MCF 10A (cell line): ENCODE data around the gene TCF7. TPM values are rescaled to one million over a fixed set of nuclear protein-coding genes. Genes with fewer than 3 reads are reported as not detected.
"Not testable (repeated sequence)": the region's sequence is repeated elsewhere in the genome, so short reads cannot be mapped to it uniquely, and the experiment has no call there.

ENCODE experiments used
- BruUV-seq: library from RNA; stranded (reverse); fragments of 400-500 nt; replicated peaks from 2 replicates; lab custom pipeline; 2021; lab: Mats Ljungman, UMichigan
- CTCF ChIA-PET: fragments of 300-600 bp; sonication (Branson Sonifier 250); formaldehyde crosslinking; extraction: SDS; loops from one replicate; lab custom pipeline; 2021; ENCODE audit warnings: antibody characterized with exemption, inconsistent platforms; lab: Yijun Ruan, JAX
- POLR2A ChIA-PET: fragments of 300-600, 350-650 bp; sonication (Branson Sonifier 250); formaldehyde crosslinking; extraction: SDS; loops from one replicate; lab custom pipeline; 2020; ENCODE audit warnings: antibody characterized with exemption, inconsistent platforms; lab: Yijun Ruan, JAX
- DNase-seq: peaks from one replicate; pipeline ENCODE4 v3.0.0-alpha.2; 2018; ENCODE audit not compliant: unreplicated experiment
- H3K27ac Mint-ChIP-seq: one replicate; pipeline ENCODE4 v1.8.0; 2022; ENCODE audit warnings: mild to moderate bottlenecking, low read depth, mixed read lengths; ENCODE audit not compliant: unreplicated experiment
- H3K27me3 Mint-ChIP-seq: one replicate; pipeline ENCODE4 v1.8.0; 2022; ENCODE audit warnings: mixed read lengths; ENCODE audit not compliant: insufficient read depth, unreplicated experiment
- H3K36me3 Mint-ChIP-seq: one replicate; pipeline ENCODE4 v1.8.0; 2022; ENCODE audit warnings: mild to moderate bottlenecking, moderate library complexity, mixed read lengths; ENCODE audit not compliant: insufficient read depth, unreplicated experiment
- H3K4me1 Mint-ChIP-seq: one replicate; pipeline ENCODE4 v1.8.0; 2022; ENCODE audit warnings: mixed read lengths; ENCODE audit not compliant: insufficient read depth, unreplicated experiment
- H3K4me3 Mint-ChIP-seq: one replicate; pipeline ENCODE4 v1.8.0; 2022; ENCODE audit warnings: mild to moderate bottlenecking, moderate library complexity, mixed read lengths; ENCODE audit not compliant: unreplicated experiment
- H3K9me3 Mint-ChIP-seq: one replicate; pipeline ENCODE4 v1.8.0; 2022; ENCODE audit warnings: mixed read lengths; ENCODE audit not compliant: unreplicated experiment
- CTCF ChIP-seq: fragments of 200-600 bp; IDR thresholded peaks from one replicate; pipeline ENCODE4 v1.8.0; 2022; ENCODE audit warnings: antibody characterized with exemption, mild to moderate bottlenecking; ENCODE audit not compliant: unreplicated experiment
- intact Hi-C: fragments of 100-400 bp; cut with micrococcal nuclease; formaldehyde crosslinking; loops from 2 replicates; pipeline ENCODE4 v1.14.1; 2022
- total RNA-seq: library from RNA; stranded (reverse); gene quantifications from 2 replicates; pipeline ENCODE4 v1.2.3, GENCODE V29; 2022

TCF7 gene
- total RNA-seq, 1 experiment from 2014 or later: 0.42 TPM

- no peak for TF ChIP-seq CTCF
- CTCF ChIA-PET: interaction anchor here (0.7 to 19.8 kb wide), 5 partner anchors 8 to 696 kb away, joined by 3 to 867 read pairs (median 19); no protein-coding TSS in a partner anchor
- peaks cover 92% of the 10 kb centered on the region for H3K36me3 Mint-ChIP-seq
- no peaks in the 10 kb centered on the region for H3K9me3 Mint-ChIP-seq
- H3K4me3 Mint-ChIP-seq: no peak overlapping the region
- no peaks in the 10 kb centered on the region for H3K27me3 Mint-ChIP-seq
- intact Hi-C loops: no loop called here
- H3K27ac Mint-ChIP-seq: no peak overlapping the region
- no TSS peak for BruUV-seq
- DNase-seq: no peak
- peaks cover 13% of the 10 kb centered on the region for H3K4me1 Mint-ChIP-seq
- POLR2A ChIA-PET: interaction anchor here (1.2 kb wide), 1 partner anchor 104 kb away, joined by 3 read pairs; no protein-coding TSS in a partner anchor
Observed at GRCh38 chr5:134148316-134148715, 33.8 kb downstream of the TCF7 start.

- ChIA-PET POLR2A (interaction anchor here (1.2 to 6.2 kb wide), 3 partner anchors 12 to 105 kb away, joined by 3 to 55 read pairs (median 5); partner anchors contain the start of gene SKP1), CTCF (interaction anchor here (0.7 to 19.8 kb wide), 5 partner anchors 8 to 119 kb away, joined by 3 to 867 read pairs (median 4); no protein-coding TSS in a partner anchor)
- H3K27me3 Mint-ChIP-seq: no peaks in the 10 kb centered on the region
- H3K4me1 Mint-ChIP-seq: peaks cover 13% of the 10 kb centered on the region
- no peaks in the 10 kb centered on the region for H3K9me3 Mint-ChIP-seq
- H3K27ac Mint-ChIP-seq: peak overlapping the region; percentile 88
- no peak for TF ChIP-seq CTCF
- no peak for DNase-seq
- H3K36me3 Mint-ChIP-seq: peaks cover 92% of the 10 kb centered on the region
- no peak overlapping the region for H3K4me3 Mint-ChIP-seq
- no TSS peak for BruUV-seq
- intact Hi-C loops: no loop called here
Observed at GRCh38 chr5:134148986-134149539, 34.6 kb downstream of the TCF7 start.

GRCh38 chr5:134149571-134150303, 35.3 kb downstream of the TCF7 start:
- intact Hi-C loops: no loop called here
- DNase-seq: no peak
- ChIA-PET POLR2A (interaction anchor here (0.8 to 6.2 kb wide), 6 partner anchors 11 to 145 kb away, joined by 3 to 55 read pairs (median 3); partner anchors contain the start of genes SKP1 and VDAC1), CTCF (interaction anchor here (0.7 to 19.8 kb wide), 6 partner anchors 9 to 119 kb away, joined by 3 to 867 read pairs (median 4); no protein-coding TSS in a partner anchor)
- H3K27ac Mint-ChIP-seq: peak overlapping the region; percentile 88
- no peak for TF ChIP-seq CTCF
- H3K4me3 Mint-ChIP-seq: no peak overlapping the region
- no peaks in the 10 kb centered on the region for H3K9me3 Mint-ChIP-seq
- BruUV-seq: no TSS peak
- H3K27me3 Mint-ChIP-seq: no peaks in the 10 kb centered on the region
- H3K4me1 Mint-ChIP-seq: peaks cover 16% of the 10 kb centered on the region
- peaks cover 92% of the 10 kb centered on the region for H3K36me3 Mint-ChIP-seq

GRCh38 chr5:134151723-134152122, 37.2 kb downstream of the TCF7 start:
- BruUV-seq: no TSS peak
- H3K27me3 Mint-ChIP-seq: no peaks in the 10 kb centered on the region
- no peaks in the 10 kb centered on the region for H3K9me3 Mint-ChIP-seq
- H3K27ac Mint-ChIP-seq: no peak overlapping the region
- ChIA-PET POLR2A (interaction anchor here (1.4 to 6.2 kb wide), 5 partner anchors 10 to 112 kb away, joined by 3 to 55 read pairs (median 8); partner anchors contain the start of gene SKP1), CTCF (interaction anchor here (0.5 to 6.8 kb wide), 3 partner anchors 11 to 1040 kb away, joined by 3 to 102 read pairs (median 53); no protein-coding TSS in a partner anchor)
- no peak for TF ChIP-seq CTCF
- H3K4me3 Mint-ChIP-seq: no peak overlapping the region
- DNase-seq: no peak
- peaks cover 20% of the 10 kb centered on the region for H3K4me1 Mint-ChIP-seq
- peaks cover 97% of the 10 kb centered on the region for H3K36me3 Mint-ChIP-seq
- intact Hi-C loops: no loop called here

GRCh38 chr5:134152173-134152832, 37.8 kb downstream of the TCF7 start:
- H3K4me1 Mint-ChIP-seq: peaks cover 20% of the 10 kb centered on the region
- not testable (repeated sequence) for H3K4me3 Mint-ChIP-seq

More at GRCh38 chr5:134152173-134152832, 37.8 kb downstream of the TCF7 start:
- BruUV-seq, intact Hi-C loops, DNase-seq, H3K27me3 Mint-ChIP-seq, H3K9me3 Mint-ChIP-seq, H3K27ac Mint-ChIP-seq: not testable (repeated sequence)
- ChIA-PET CTCF (interaction anchor here (0.6 to 6.8 kb wide), 8 partner anchors 8 to 729 kb away, joined by 3 to 102 read pairs (median 4); no protein-coding TSS in a partner anchor), POLR2A (interaction anchor here (0.6 to 6.2 kb wide), 4 partner anchors 11 to 227 kb away, joined by 3 to 55 read pairs (median 10); partner anchors contain the start of gene SKP1)
- H3K36me3 Mint-ChIP-seq: peaks cover 96% of the 10 kb centered on the region
